Transverse colon (tissue), 4 donors: ENCODE measurements around the gene PCBP3. TPM values are rescaled to one million over a fixed set of nuclear protein-coding genes. Genes with fewer than 3 reads are reported as not detected.

ENCODE experiments used
- DNase-seq: peaks from one replicate; pipeline ENCODE4 v3.0.0-alpha.2; 2019
- H3K27ac ChIP-seq, 4 donors: fragments of 200-600 bp; sonication (generic); 2 replicates each; pipeline ENCODE4 v1.5.1; 2016 to 2018; ENCODE audit warnings: inconsistent platforms in 4 of 4
- H3K27me3 ChIP-seq: fragments of 200-600 bp; sonication (generic); 2 replicates; pipeline ENCODE4 v1.5.1; 2017; ENCODE audit warnings: inconsistent platforms
- H3K36me3 ChIP-seq, 4 donors: fragments of 200-600 bp; sonication (generic); 2 replicates each; pipeline ENCODE4 v1.5.1; 2017 to 2019; ENCODE audit warnings: inconsistent platforms in 4 of 4
- H3K4me1 ChIP-seq, 4 donors: fragments of 200-600 bp; sonication (generic); 2 replicates each; pipeline ENCODE4 v1.5.1; 2017 to 2020; ENCODE audit warnings: inconsistent platforms in 4 of 4
- H3K4me3 ChIP-seq, 4 donors: fragments of 200-600 bp; sonication (generic); 1 replicate in 1 of 4; 2 replicates in 3 of 4; pipeline versions ENCODE4 v1.5.1 to v1.6.1; 2017 to 2019; ENCODE audit warnings: inconsistent platforms in 4 of 4
- H3K9me3 ChIP-seq, 2 donors: fragments of 200-600 bp; sonication (generic); 2 replicates each; pipeline ENCODE4 v1.5.1; 2017 to 2019; ENCODE audit warnings: inconsistent platforms in 2 of 2
- CTCF ChIP-seq, 5 experiments: fragments of 200-600 bp in 3 of 5; fragments of 450-650 bp in 2 of 5; sonication (generic) in 3 of 5; IDR thresholded peaks; 1 replicate in 2 of 5; 2 replicates in 3 of 5; pipeline ENCODE4 v1.5.1; 2016 to 2017; ENCODE audit warnings: antibody characterized with exemption in 5 of 5, inconsistent platforms in 3 of 5, mild to moderate bottlenecking in 2 of 5, moderate library complexity in 1 of 5
- EP300 ChIP-seq: sonication (generic); formaldehyde crosslinking; IDR thresholded peaks from one replicate; pipeline ENCODE4 v1.6.1; 2017; ENCODE audit warnings: antibody characterized with exemption, low read depth
- POLR2A ChIP-seq: fragments of 450-650 bp; IDR thresholded peaks from one replicate; pipeline ENCODE4 v1.6.1; 2016; ENCODE audit warnings: antibody characterized with exemption, mild to moderate bottlenecking, moderate library complexity
- POLR2AphosphoS5 ChIP-seq, 3 donors: sonication (generic); formaldehyde crosslinking; IDR thresholded peaks; one replicate each; pipeline ENCODE4 v1.6.1; 2016; ENCODE audit warnings: antibody characterized with exemption in 3 of 3
- WGBS, 2 donors: methylation state at CpG; one replicate each; pipeline ENCODE4 v1.1.5; 2018; ENCODE audit warnings: low coverage in 1 of 2; 5-methylcytosine and 5-hydroxymethylcytosine counted together
- in situ Hi-C, 4 donors: fragments of 200-750 bp; cut with MboI; loops; one replicate each; pipeline versions ENCODE4 v1.15.0 to v1.15.1; 2017; ENCODE audit warnings: low sequenced_read_pairs in 3 of 4, low pct_ligation_motif_present in 1 of 4, low pct_unique_long_range_greater_than_20kb in 1 of 4
- intact Hi-C: fragments of 100-400 bp; cut with DNase I; formaldehyde crosslinking; loops from one replicate; pipeline ENCODE4 v1.15.1; 2023; ENCODE audit warnings: low total_unique reads
- total RNA-seq, 4 donors: library from RNA; depleted of rRNA; stranded (reverse); fragments of >200 nt; gene quantifications; one replicate each; pipeline ENCODE4 v1.1.0, GENCODE V29; 2016

PCBP3 gene
- total RNA-seq, 4 donors from 2014 or later, result 0.80 to 7.8 (median 5.3) TPM

GRCh38 chr21:45909238-45909988 is 265.9 kb downstream of the PCBP3 start:
- Histone ChIP-seq H3K4me3 (no peak overlapping the region), H3K27ac (no peak overlapping the region), H3K36me3 (no peaks in the 10 kb centered on the region), H3K27me3 (no peaks in the 10 kb centered on the region), H3K4me1 (no peaks in the 10 kb centered on the region), H3K9me3 (no peaks in the 10 kb centered on the region)
- no peak for TF ChIP-seq POLR2AphosphoS5 (IDR thresholded peaks at IDR 0.05)
- no peak for TF ChIP-seq CTCF (IDR thresholded peaks at IDR 0.05)
- TF ChIP-seq EP300, result no peak
- TF ChIP-seq POLR2A, result no peak
- no peak for DNase-seq
- intact Hi-C loops (no loop called here), in situ Hi-C loops (no loop called here)
- whole genome bisulfite sequencing, 2 donors, result 88% methylated on average over 12 of the region's 23 CpGs; no CpG with 5 or more reads in 1 of the 2 donors

GRCh38 chr21:45910155-45910547 is 266.6 kb downstream of the PCBP3 start:
- WGBS, 2 donors, result 57% methylated on average over 2 of the region's 5 CpGs; no CpG with 5 or more reads in 1 of the 2 donors
- intact Hi-C loops (no loop called here), in situ Hi-C loops (no loop called here)
- no peaks in the 10 kb centered on the region for H3K9me3 ChIP-seq
- no peaks in the 10 kb centered on the region for H3K36me3 ChIP-seq
- H3K4me3 ChIP-seq, result no peak overlapping the region
- no peaks in the 10 kb centered on the region for H3K27me3 ChIP-seq
- no peak overlapping the region for H3K27ac ChIP-seq
- TF ChIP-seq CTCF (IDR thresholded peaks at IDR 0.05) (no peak), EP300 (no peak), POLR2A (no peak), POLR2AphosphoS5 (IDR thresholded peaks at IDR 0.05) (no peak)
- no peaks in the 10 kb centered on the region for H3K4me1 ChIP-seq
- no peak for DNase-seq

- no peaks in the 10 kb centered on the region for H3K27me3 ChIP-seq
- in situ Hi-C loops (no loop called here), intact Hi-C loops (no loop called here)
- H3K27ac ChIP-seq, result no peak overlapping the region
- no peaks in the 10 kb centered on the region for H3K9me3 ChIP-seq
- TF ChIP-seq POLR2A (no peak), CTCF (IDR thresholded peaks at IDR 0.05) (no peak), POLR2AphosphoS5 (IDR thresholded peaks at IDR 0.05) (no peak), EP300 (no peak)
- H3K36me3 ChIP-seq, result no peaks in the 10 kb centered on the region
- H3K4me1 ChIP-seq, result no peaks in the 10 kb centered on the region
- 75% methylated on average over 22 of the region's 28 CpGs; no CpG with 5 or more reads in 1 of the 2 donors for WGBS, 2 donors
- H3K4me3 ChIP-seq, result no peak overlapping the region
- DNase-seq, result no peak
Observed at GRCh38 chr21:45910548-45911221, 267.2 kb downstream of the PCBP3 start.

- 87 to 100% methylated on average over 2 to 15 of the region's 15 CpGs for WGBS, 2 donors
- no peak for DNase-seq
- Histone ChIP-seq H3K9me3 (no peaks in the 10 kb centered on the region), H3K36me3 (no peaks in the 10 kb centered on the region), H3K27me3 (no peaks in the 10 kb centered on the region), H3K4me1 (no peaks in the 10 kb centered on the region), H3K4me3 (no peak overlapping the region), H3K27ac (no peak overlapping the region)
- TF ChIP-seq POLR2A, result no peak
- TF ChIP-seq CTCF (IDR thresholded peaks at IDR 0.05), result no peak
- TF ChIP-seq EP300, result no peak
- TF ChIP-seq POLR2AphosphoS5 (IDR thresholded peaks at IDR 0.05), result no peak
- intact Hi-C loops (no loop called here), in situ Hi-C loops (no loop called here)
Observed at GRCh38 chr21:45911806-45912325, 268.3 kb downstream of the PCBP3 start.
